Liver (tissue), 9 donors: Measurements from ENCODE around the gene MSH4. TPM values are rescaled to one million over a fixed set of nuclear protein-coding genes. Genes with fewer than 3 reads are reported as not detected.
A peak's percentile ranks its signal among the peaks of the same experiment; 100 is the strongest.
"Not testable (repeated sequence)": the region's sequence is repeated elsewhere in the genome, so short reads cannot be mapped to it uniquely, and the experiment has no call there.

Experiments
- DNase-seq: peaks from one replicate; pipeline ENCODE4 v3.0.0-alpha.2; 2017; ENCODE audit warnings: low spot score
- H3K27ac ChIP-seq, 2 donors: one replicate each; pipeline ENCODE4 v1.7.0; 2013; ENCODE audit warnings: inconsistent platforms in 2 of 2, low read length in 2 of 2, control low read depth in 1 of 2, low read depth in 1 of 2, mild to moderate bottlenecking in 1 of 2
- H3K27me3 ChIP-seq, 4 donors: one replicate each; pipeline versions ENCODE4 v1.6.1 to v1.7.0; 2013; ENCODE audit warnings: low read length in 3 of 4, inconsistent platforms in 1 of 4, mild to moderate bottlenecking in 1 of 4, moderate library complexity in 1 of 4; ENCODE audit not compliant: control insufficient read depth in 4 of 4, insufficient read depth in 4 of 4
- H3K36me3 ChIP-seq, 4 donors: one replicate each; pipeline versions ENCODE4 v1.6.1 to v1.7.0; 2013; ENCODE audit warnings: low read length in 3 of 4, mild to moderate bottlenecking in 3 of 4, low read depth in 1 of 4, moderate library complexity in 1 of 4; ENCODE audit not compliant: control insufficient read depth in 4 of 4, insufficient read depth in 3 of 4
- H3K4me1 ChIP-seq, 4 donors: one replicate each; pipeline versions ENCODE4 v1.6.1 to v1.7.0; 2013; ENCODE audit warnings: low read length in 3 of 4, mild to moderate bottlenecking in 3 of 4, moderate library complexity in 1 of 4; ENCODE audit not compliant: control insufficient read depth in 4 of 4, insufficient read depth in 4 of 4
- H3K4me3 ChIP-seq, 3 donors: one replicate each; pipeline versions ENCODE4 v1.6.1 to v1.7.0; 2013; ENCODE audit warnings: low read length in 3 of 3, control low read depth in 1 of 3, low read depth in 1 of 3, mild to moderate bottlenecking in 1 of 3
- H3K9ac ChIP-seq, 2 donors: one replicate each; pipeline ENCODE4 v1.7.0; 2013; ENCODE audit warnings: low read length in 2 of 2, mild to moderate bottlenecking in 2 of 2, moderate library complexity in 2 of 2, control low read depth in 1 of 2, low read depth in 1 of 2
- H3K9me3 ChIP-seq, 4 donors: one replicate each; pipeline versions ENCODE4 v1.6.1 to v1.7.0; 2013; ENCODE audit warnings: low read length in 3 of 4; ENCODE audit not compliant: control insufficient read depth in 4 of 4
- EGR1 ChIP-seq, 2 donors: IDR thresholded peaks; 2 replicates each; pipeline ENCODE4 v1.6.1; 2016 to 2018; ENCODE audit warnings: antibody characterized with exemption in 2 of 2, low read depth in 2 of 2
- FOXA2 ChIP-seq: IDR thresholded peaks from 2 replicates; pipeline ENCODE4 v1.6.1; 2016; ENCODE audit warnings: antibody characterized with exemption
- HNF4G ChIP-seq: IDR thresholded peaks from 2 replicates; pipeline ENCODE4 v1.6.1; 2016; ENCODE audit warnings: antibody characterized with exemption
- NR2F2 ChIP-seq: IDR thresholded peaks from 2 replicates; pipeline ENCODE4 v1.6.1; 2016; ENCODE audit warnings: antibody characterized with exemption
- RAD21 ChIP-seq, 2 donors: IDR thresholded peaks; 2 replicates each; pipeline ENCODE4 v1.6.1; 2016; ENCODE audit warnings: antibody characterized with exemption in 2 of 2, mild to moderate bottlenecking in 2 of 2
- RXRA ChIP-seq, 2 donors: IDR thresholded peaks; 2 replicates each; pipeline ENCODE4 v1.6.1; 2017 to 2018; ENCODE audit warnings: antibody characterized with exemption in 2 of 2, mild to moderate bottlenecking in 1 of 2
- TAF1 ChIP-seq: conservative IDR thresholded peaks from 2 replicates; pipeline ENCODE4 v1.6.1; 2016; ENCODE audit warnings: antibody characterized with exemption, mild to moderate bottlenecking
- YY1 ChIP-seq: IDR thresholded peaks from 2 replicates; pipeline ENCODE4 v1.6.1; 2016; ENCODE audit warnings: antibody characterized with exemption, mild to moderate bottlenecking
- WGBS: extraction: QIAGEN DNeasy Blood & Tissue Kit; methylation state at CpG from one replicate; pipeline ENCODE4 v1.1.7; 2013; 5-methylcytosine and 5-hydroxymethylcytosine counted together
- polyA plus RNA-seq, 2 donors: library from polyadenylated mRNA; stranded (reverse) in 1 of 2; unstranded in 1 of 2; fragments of 200-250 nt in 1 of 2; fragments of >200 nt in 1 of 2; fragmentation: Nextera tagmentation in 1 of 2; extraction: Ambion mirVana in 1 of 2; gene quantifications; one replicate each; pipeline versions ENCODE4 v1.2.1 to v1.2.3, GENCODE V29; 2013 to 2015
- total RNA-seq, 2 donors: library from RNA; depleted of rRNA; stranded (reverse); fragments of >200 nt; gene quantifications; one replicate each; pipeline ENCODE4 v1.2.3, GENCODE V29; 2014
- TF ChIP-seq, protein P1 (sequence below): IDR thresholded peaks from 2 replicates; pipeline ENCODE4 v1.6.1; 2016; ENCODE audit warnings: antibody characterized with exemption
- TF ChIP-seq, protein P2 (sequence below): IDR thresholded peaks from 2 replicates; pipeline ENCODE4 v1.6.1; 2016; ENCODE audit warnings: antibody characterized with exemption
- TF ChIP-seq, protein P3 (sequence below): IDR thresholded peaks from 2 replicates; pipeline ENCODE4 v1.6.1; 2016; ENCODE audit warnings: antibody characterized with exemption, mild to moderate bottlenecking
- donor health status: healthy.
- donor health status: healthy.
- donor health status: healthy.
- donor health status: healthy.
- donor health status: healthy.

Gene MSH4
- total and polyA plus RNA-seq, 4 donors: 0.08 to 0.14 TPM; not detected in 2

DNA sequence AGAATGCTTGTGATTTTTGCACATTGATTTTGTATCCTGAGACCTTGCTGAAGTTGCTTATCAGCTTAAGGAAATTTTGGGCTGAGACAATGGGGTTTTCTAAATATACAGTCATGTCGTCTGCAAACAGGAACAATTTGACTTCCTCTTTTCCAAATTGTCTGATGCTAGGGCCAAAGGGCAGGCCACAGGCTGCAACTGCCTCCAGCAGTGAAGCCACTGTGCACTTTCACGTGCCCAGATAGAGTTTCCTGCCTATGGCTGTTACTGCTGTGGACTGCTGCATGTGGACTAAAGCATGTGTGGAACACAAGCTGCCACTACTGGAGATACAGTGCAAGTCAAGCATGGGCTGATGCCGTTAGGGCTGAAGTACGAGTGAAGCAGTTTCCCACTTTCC is 146.4 kb downstream of the MSH4 start:
- WGBS: 57% methylated on average over 4 of the region's 4 CpGs
- DNase-seq, H3K27ac ChIP-seq, H3K4me3 ChIP-seq, H3K4me1 ChIP-seq, H3K9me3 ChIP-seq, H3K9ac ChIP-seq, H3K27me3 ChIP-seq, H3K36me3 ChIP-seq: not testable (repeated sequence)
- peak; percentile 88 for TF ChIP-seq NR2F2

DNA sequence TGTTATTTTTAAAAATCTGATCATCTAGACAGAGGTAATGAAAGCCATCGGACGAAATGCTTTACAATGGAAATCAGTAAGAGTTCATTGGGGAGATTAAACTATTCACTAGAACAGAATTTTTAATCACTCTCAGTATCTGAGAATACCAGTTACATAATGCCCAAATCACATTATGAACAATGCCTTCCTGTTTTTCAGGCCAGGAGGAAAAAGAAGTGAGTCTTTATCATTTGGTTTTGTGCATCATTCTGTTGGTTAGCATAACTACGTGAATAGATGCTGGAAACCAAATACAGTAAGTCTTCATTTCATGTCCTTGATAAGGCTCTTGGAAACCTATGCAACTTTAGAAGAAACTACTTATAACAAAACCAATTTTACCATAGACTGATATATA is 153.5 kb downstream of the MSH4 start:
- no peak overlapping the region for H3K27ac ChIP-seq
- H3K4me3 ChIP-seq: no peak overlapping the region
- no peak for DNase-seq
- TF ChIP-seq FOXA2 (no peak), EGR1 (IDR thresholded peaks at IDR 0.05; ENCODE audit: low read depth in 2 of 2) (no peak), RXRA (IDR thresholded peaks at IDR 0.05) (no peak), HNF4G (no peak)
- TF ChIP-seq, protein P1, sequence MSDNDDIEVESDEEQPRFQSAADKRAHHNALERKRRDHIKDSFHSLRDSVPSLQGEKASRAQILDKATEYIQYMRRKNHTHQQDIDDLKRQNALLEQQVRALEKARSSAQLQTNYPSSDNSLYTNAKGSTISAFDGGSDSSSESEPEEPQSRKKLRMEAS: no peak
- no peak overlapping the region for H3K9ac ChIP-seq
- H3K4me1 ChIP-seq: no peaks in the 10 kb centered on the region
- no peaks in the 10 kb centered on the region for H3K27me3 ChIP-seq
- WGBS: 77% methylated on average over 3 of the region's 3 CpGs
- no peaks in the 10 kb centered on the region for H3K36me3 ChIP-seq
- H3K9me3 ChIP-seq: no peaks in the 10 kb centered on the region

DNA sequence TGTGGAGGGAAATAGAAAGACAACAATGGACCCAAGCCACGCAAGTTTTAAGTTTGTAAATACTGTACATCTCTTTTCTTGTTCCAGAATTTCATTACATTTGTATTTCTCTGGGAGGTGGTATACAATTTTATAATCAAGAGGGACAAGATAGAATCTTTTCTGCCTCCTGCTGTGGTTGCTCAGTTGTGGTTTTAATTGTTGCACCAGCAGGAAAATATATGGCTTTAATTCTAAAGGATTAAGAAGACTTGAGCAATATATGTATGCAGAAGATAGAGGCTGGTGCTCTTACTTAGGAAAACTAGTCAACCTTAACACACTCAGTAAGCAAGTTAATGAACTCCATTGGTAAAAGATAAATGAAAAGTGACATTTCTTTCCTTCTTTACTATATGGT is 155.3 kb downstream of the MSH4 start:
- Histone ChIP-seq H3K27ac (no peak overlapping the region), H3K36me3 (no peaks in the 10 kb centered on the region), H3K4me1 (no peaks in the 10 kb centered on the region), H3K27me3 (no peaks in the 10 kb centered on the region), H3K4me3 (no peak overlapping the region), H3K9me3 (no peaks in the 10 kb centered on the region), H3K9ac (no peak overlapping the region)
- TF ChIP-seq, protein P2, sequence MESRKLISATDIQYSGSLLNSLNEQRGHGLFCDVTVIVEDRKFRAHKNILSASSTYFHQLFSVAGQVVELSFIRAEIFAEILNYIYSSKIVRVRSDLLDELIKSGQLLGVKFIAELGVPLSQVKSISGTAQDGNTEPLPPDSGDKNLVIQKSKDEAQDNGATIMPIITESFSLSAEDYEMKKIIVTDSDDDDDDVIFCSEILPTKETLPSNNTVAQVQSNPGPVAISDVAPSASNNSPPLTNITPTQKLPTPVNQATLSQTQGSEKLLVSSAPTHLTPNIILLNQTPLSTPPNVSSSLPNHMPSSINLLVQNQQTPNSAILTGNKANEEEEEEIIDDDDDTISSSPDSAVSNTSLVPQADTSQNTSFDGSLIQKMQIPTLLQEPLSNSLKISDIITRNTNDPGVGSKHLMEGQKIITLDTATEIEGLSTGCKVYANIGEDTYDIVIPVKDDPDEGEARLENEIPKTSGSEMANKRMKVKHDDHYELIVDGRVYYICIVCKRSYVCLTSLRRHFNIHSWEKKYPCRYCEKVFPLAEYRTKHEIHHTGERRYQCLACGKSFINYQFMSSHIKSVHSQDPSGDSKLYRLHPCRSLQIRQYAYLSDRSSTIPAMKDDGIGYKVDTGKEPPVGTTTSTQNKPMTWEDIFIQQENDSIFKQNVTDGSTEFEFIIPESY: no peak
- no peak for TF ChIP-seq YY1
- no peak for TF ChIP-seq TAF1
- TF ChIP-seq EGR1 (IDR thresholded peaks at IDR 0.05; ENCODE audit: low read depth in 2 of 2): no peak
- TF ChIP-seq RAD21 (IDR thresholded peaks at IDR 0.05): no peak
- TF ChIP-seq, protein P3, sequence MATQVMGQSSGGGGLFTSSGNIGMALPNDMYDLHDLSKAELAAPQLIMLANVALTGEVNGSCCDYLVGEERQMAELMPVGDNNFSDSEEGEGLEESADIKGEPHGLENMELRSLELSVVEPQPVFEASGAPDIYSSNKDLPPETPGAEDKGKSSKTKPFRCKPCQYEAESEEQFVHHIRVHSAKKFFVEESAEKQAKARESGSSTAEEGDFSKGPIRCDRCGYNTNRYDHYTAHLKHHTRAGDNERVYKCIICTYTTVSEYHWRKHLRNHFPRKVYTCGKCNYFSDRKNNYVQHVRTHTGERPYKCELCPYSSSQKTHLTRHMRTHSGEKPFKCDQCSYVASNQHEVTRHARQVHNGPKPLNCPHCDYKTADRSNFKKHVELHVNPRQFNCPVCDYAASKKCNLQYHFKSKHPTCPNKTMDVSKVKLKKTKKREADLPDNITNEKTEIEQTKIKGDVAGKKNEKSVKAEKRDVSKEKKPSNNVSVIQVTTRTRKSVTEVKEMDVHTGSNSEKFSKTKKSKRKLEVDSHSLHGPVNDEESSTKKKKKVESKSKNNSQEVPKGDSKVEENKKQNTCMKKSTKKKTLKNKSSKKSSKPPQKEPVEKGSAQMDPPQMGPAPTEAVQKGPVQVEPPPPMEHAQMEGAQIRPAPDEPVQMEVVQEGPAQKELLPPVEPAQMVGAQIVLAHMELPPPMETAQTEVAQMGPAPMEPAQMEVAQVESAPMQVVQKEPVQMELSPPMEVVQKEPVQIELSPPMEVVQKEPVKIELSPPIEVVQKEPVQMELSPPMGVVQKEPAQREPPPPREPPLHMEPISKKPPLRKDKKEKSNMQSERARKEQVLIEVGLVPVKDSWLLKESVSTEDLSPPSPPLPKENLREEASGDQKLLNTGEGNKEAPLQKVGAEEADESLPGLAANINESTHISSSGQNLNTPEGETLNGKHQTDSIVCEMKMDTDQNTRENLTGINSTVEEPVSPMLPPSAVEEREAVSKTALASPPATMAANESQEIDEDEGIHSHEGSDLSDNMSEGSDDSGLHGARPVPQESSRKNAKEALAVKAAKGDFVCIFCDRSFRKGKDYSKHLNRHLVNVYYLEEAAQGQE: no peak
- TF ChIP-seq RXRA (IDR thresholded peaks at IDR 0.05): no peak
- DNase-seq: no peak
- 75% methylated on average over 1 of the region's 1 CpG for WGBS
